ENCODE data around the gene PI16. TPM values are rescaled to one million over a fixed set of nuclear protein-coding genes. Genes with fewer than 3 reads are reported as not detected.

PI16 gene
- total and polyA plus RNA-seq, 2 experiments from 2014 or later, result 227 to 390 TPM

DNA sequence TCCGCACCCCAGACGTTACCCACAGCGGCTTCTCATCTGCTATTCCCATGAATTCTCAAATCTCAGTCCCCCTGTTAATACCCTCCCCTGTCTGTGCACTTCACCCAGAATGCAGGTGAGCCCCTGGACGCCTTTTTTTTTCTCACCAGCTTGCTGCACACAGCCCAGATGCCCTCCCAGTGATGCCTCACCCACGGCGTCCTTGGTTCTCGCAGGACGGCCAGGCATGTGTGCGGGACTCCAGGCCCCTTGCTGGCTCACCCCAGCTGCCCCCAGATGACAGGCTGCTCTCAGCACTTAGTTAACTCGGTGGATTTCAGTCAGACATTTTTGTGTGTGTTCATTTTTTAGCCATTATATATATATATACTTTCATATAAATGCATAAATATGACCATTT is 25.4 kb upstream of the PI16 start:
- peak overlapping the region; percentile 70 for H3K27ac ChIP-seq
- H3K36me3 ChIP-seq (ENCODE audit: low read depth), result peaks cover 4% of the 10 kb centered on the region; the same call in 1 of the 2 replicates
- H3K9me2 ChIP-seq (ENCODE audit: insufficient read depth), result no peaks in the 10 kb centered on the region
- peaks cover 75% of the 10 kb centered on the region for H3K4me1 ChIP-seq (ENCODE audit: insufficient read depth)
- H3K4me2 ChIP-seq (ENCODE audit: unreplicated experiment), result peak overlapping the region; percentile 68
- no peaks in the 10 kb centered on the region for H3K9me3 ChIP-seq (ENCODE audit: low read depth)
- no peaks in the 10 kb centered on the region for H3K79me2 ChIP-seq (ENCODE audit: insufficient read depth)
- peak overlapping the region; percentile 50 for H3K9ac ChIP-seq
- DNase-seq, result peak; percentile 51
- in situ Hi-C loops (cut with MboI), result no loop called here
- 38 to 43% methylated on average over 10 of the region's 10 CpGs for WGBS, 2 experiments (ENCODE audit: low coverage in 1 of 2, low lambda C conversion rate in 2 of 2, missing lambda C conversion rate in 2 of 2)
- no peaks in the 10 kb centered on the region for H3K27me3 ChIP-seq (replicated peaks; ENCODE audit: insufficient read depth)
- no peak for TF ChIP-seq EZH2phosphoT487 (IDR thresholded peaks at IDR 0.05; ENCODE audit: insufficient read depth, low read depth)
- no peak for TF ChIP-seq EZH2 (IDR thresholded peaks at IDR 0.05; ENCODE audit: insufficient read depth, poor library complexity, severe bottlenecking)
- H3F3A ChIP-seq (ENCODE audit: insufficient read depth), result peaks cover 50% of the 10 kb centered on the region
- no peaks in the 10 kb centered on the region for H4K20me1 ChIP-seq (ENCODE audit: insufficient read depth)
- H3K4me3 ChIP-seq, result peak overlapping the region; percentile 26; the same call in 1 of the 2 replicates
- H2AFZ ChIP-seq, result no peak overlapping the region

DNA sequence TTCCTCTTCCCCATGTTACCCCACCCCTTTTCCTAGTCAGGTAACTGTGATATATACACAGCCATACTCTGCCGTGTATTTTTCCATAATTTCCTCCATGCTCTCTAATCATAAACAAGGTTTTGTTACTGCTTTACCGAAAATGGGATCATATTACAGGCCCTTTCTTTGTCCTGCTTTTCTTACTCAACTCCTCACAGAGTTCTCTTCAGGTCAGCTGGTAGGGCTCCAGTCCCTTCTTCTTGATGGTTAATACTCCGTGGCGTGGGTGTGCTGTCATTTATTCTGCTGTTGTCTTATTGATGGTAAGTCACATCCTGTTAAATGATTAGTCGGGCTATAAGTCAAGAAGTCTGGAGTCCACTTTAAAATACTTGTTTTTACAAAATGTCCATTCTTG is 24.9 kb upstream of the PI16 start:
- peak overlapping the region; percentile 50 for H3K9ac ChIP-seq
- 3 to 5% methylated on average over 5 of the region's 5 CpGs for WGBS, 2 experiments (ENCODE audit: low coverage in 1 of 2, low lambda C conversion rate in 2 of 2, missing lambda C conversion rate in 2 of 2)

GRCh38 chr6:36930483-36930882 is 24.1 kb upstream of the PI16 start:
- Histone ChIP-seq H3K36me3 (ENCODE audit: low read depth) (no peaks in the 10 kb centered on the region), H4K20me1 (ENCODE audit: insufficient read depth) (no peaks in the 10 kb centered on the region), H2AFZ (no peak overlapping the region), H3K4me2 (ENCODE audit: unreplicated experiment) (peak overlapping the region; percentile 68), H3K4me1 (ENCODE audit: insufficient read depth) (peaks cover 67% of the 10 kb centered on the region), H3F3A (ENCODE audit: insufficient read depth) (peaks cover 56% of the 10 kb centered on the region), H3K27me3 (replicated peaks; ENCODE audit: insufficient read depth) (no peaks in the 10 kb centered on the region), H3K27ac (peak overlapping the region; percentile 70), H3K9me3 (ENCODE audit: low read depth) (no peaks in the 10 kb centered on the region), H3K9me2 (ENCODE audit: insufficient read depth) (no peaks in the 10 kb centered on the region), H3K4me3 (no peak overlapping the region), H3K9ac (peak overlapping the region; percentile 50; the same call in 1 of the 2 replicates), H3K79me2 (ENCODE audit: insufficient read depth) (no peaks in the 10 kb centered on the region)
- in situ Hi-C loops (cut with MboI), result no loop called here
- TF ChIP-seq EZH2 (IDR thresholded peaks at IDR 0.05; ENCODE audit: insufficient read depth, poor library complexity, severe bottlenecking) (no peak), EZH2phosphoT487 (IDR thresholded peaks at IDR 0.05; ENCODE audit: insufficient read depth, low read depth) (no peak)
- WGBS, 2 experiments (ENCODE audit: low coverage in 1 of 2, low lambda C conversion rate in 2 of 2, missing lambda C conversion rate in 2 of 2), result 47 to 48% methylated on average over 4 of the region's 4 CpGs
- DNase-seq, result peak; percentile 73

More for the DNA sequence above, 24.9 kb upstream of the PI16 start:
- no peaks in the 10 kb centered on the region for H4K20me1 ChIP-seq (ENCODE audit: insufficient read depth)
- peak overlapping the region; percentile 68 for H3K4me2 ChIP-seq (ENCODE audit: unreplicated experiment)
- H3K4me3 ChIP-seq, result peak overlapping the region; percentile 26
- peaks cover 71% of the 10 kb centered on the region for H3K4me1 ChIP-seq (ENCODE audit: insufficient read depth)
- no peaks in the 10 kb centered on the region for H3K9me3 ChIP-seq (ENCODE audit: low read depth)
- H3K27ac ChIP-seq, result peak overlapping the region; percentile 70
- TF ChIP-seq EZH2phosphoT487 (IDR thresholded peaks at IDR 0.05; ENCODE audit: insufficient read depth, low read depth) (no peak), EZH2 (IDR thresholded peaks at IDR 0.05; ENCODE audit: insufficient read depth, poor library complexity, severe bottlenecking) (no peak)
- peaks cover 1% of the 10 kb centered on the region; the same call in 1 of the 2 replicates for H3K36me3 ChIP-seq (ENCODE audit: low read depth)
- DNase-seq, result peak; percentile 81
- H3F3A ChIP-seq (ENCODE audit: insufficient read depth), result peaks cover 50% of the 10 kb centered on the region
- H3K79me2 ChIP-seq (ENCODE audit: insufficient read depth), result no peaks in the 10 kb centered on the region
- no peak overlapping the region for H2AFZ ChIP-seq
- no peaks in the 10 kb centered on the region for H3K9me2 ChIP-seq (ENCODE audit: insufficient read depth)
- in situ Hi-C loops (cut with MboI), result no loop called here
- no peaks in the 10 kb centered on the region for H3K27me3 ChIP-seq (replicated peaks; ENCODE audit: insufficient read depth)

DNA sequence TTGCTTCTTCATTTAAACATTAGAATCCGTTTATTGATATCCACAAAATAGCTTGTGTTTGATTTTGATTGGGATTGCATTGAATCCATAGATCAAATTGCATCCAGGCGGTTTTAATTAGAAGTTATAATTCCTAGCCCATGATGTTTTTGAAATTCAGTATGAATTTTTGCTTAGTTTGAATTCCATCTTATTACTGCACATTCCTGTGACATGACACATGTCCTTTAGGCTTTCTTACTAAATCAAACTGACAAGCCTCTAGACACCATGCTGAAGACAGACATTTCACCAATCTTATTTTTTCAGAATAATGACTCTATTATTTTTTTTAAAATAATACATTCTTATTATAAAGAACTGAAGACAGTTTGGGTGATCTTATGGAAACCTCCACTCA is 21.4 kb upstream of the PI16 start:
- Histone ChIP-seq H3K4me3 (no peak overlapping the region), H3K79me2 (ENCODE audit: insufficient read depth) (no peaks in the 10 kb centered on the region), H3K4me1 (ENCODE audit: insufficient read depth) (peaks cover 54% of the 10 kb centered on the region), H3K27ac (no peak overlapping the region), H3K9me2 (ENCODE audit: insufficient read depth) (no peaks in the 10 kb centered on the region), H3K27me3 (replicated peaks; ENCODE audit: insufficient read depth) (no peaks in the 10 kb centered on the region), H3K4me2 (ENCODE audit: unreplicated experiment) (peak overlapping the region; percentile 12), H3F3A (ENCODE audit: insufficient read depth) (peaks cover 35% of the 10 kb centered on the region), H2AFZ (no peak overlapping the region), H3K36me3 (ENCODE audit: low read depth) (no peaks in the 10 kb centered on the region), H3K9ac (no peak overlapping the region), H4K20me1 (ENCODE audit: insufficient read depth) (no peaks in the 10 kb centered on the region), H3K9me3 (ENCODE audit: low read depth) (no peaks in the 10 kb centered on the region)
- in situ Hi-C loops (cut with MboI), result no loop called here
- TF ChIP-seq EZH2 (IDR thresholded peaks at IDR 0.05; ENCODE audit: insufficient read depth, poor library complexity, severe bottlenecking), result no peak
- TF ChIP-seq EZH2phosphoT487 (IDR thresholded peaks at IDR 0.05; ENCODE audit: insufficient read depth, low read depth), result no peak
- WGBS, 2 experiments (ENCODE audit: low coverage in 1 of 2, low lambda C conversion rate in 2 of 2, missing lambda C conversion rate in 2 of 2), result 41 to 56% methylated on average over 2 of the region's 2 CpGs
- DNase-seq, result peak; percentile 60

All from GM23248 (cell line).